Calu3 (cell line): ENCODE measurements around the gene ELF2. TPM values are rescaled to one million over a fixed set of nuclear protein-coding genes. Genes with fewer than 3 reads are reported as not detected.

Experiments
- BruUV-seq: library from RNA; stranded (reverse); fragments of 400-500 nt; replicated peaks from 2 replicates; lab custom pipeline; 2021; lab: Mats Ljungman, UMichigan
- CTCF ChIA-PET: fragments of 300-600 bp; sonication (Branson Sonifier 250); formaldehyde crosslinking; loops from one replicate; lab custom pipeline; 2022; ENCODE audit warnings: antibody characterized with exemption; lab: Charles Lee
- DNase-seq: peaks from one replicate; pipeline ENCODE4 v3.0.0; 2022
- H3K27ac Mint-ChIP-seq: one replicate; pipeline ENCODE4 v1.8.0; 2022; ENCODE audit warnings: mixed read lengths; ENCODE audit not compliant: unreplicated experiment
- H3K27me3 Mint-ChIP-seq: one replicate; pipeline ENCODE4 v1.8.0; 2022; ENCODE audit warnings: mixed read lengths; ENCODE audit not compliant: unreplicated experiment
- H3K36me3 Mint-ChIP-seq: one replicate; pipeline ENCODE4 v1.8.0; 2022; ENCODE audit warnings: mild to moderate bottlenecking, moderate library complexity, mixed read lengths; ENCODE audit not compliant: insufficient read depth, unreplicated experiment
- H3K4me1 Mint-ChIP-seq: one replicate; pipeline ENCODE4 v1.8.0; 2022; ENCODE audit warnings: mild to moderate bottlenecking, low read depth, mixed read lengths; ENCODE audit not compliant: unreplicated experiment
- H3K4me3 Mint-ChIP-seq: one replicate; pipeline ENCODE4 v1.8.0; 2022; ENCODE audit warnings: mild to moderate bottlenecking, low read depth, moderate library complexity, mixed read lengths; ENCODE audit not compliant: unreplicated experiment
- H3K9me3 Mint-ChIP-seq: one replicate; pipeline ENCODE4 v1.8.0; 2022; ENCODE audit warnings: low read depth, mixed read lengths; ENCODE audit not compliant: unreplicated experiment
- CTCF ChIP-seq: fragments of 200-600 bp; IDR thresholded peaks from one replicate; pipeline ENCODE4 v1.8.0; 2022; ENCODE audit warnings: antibody characterized with exemption; ENCODE audit not compliant: unreplicated experiment
- intact Hi-C: fragments of 100-400 bp; cut with micrococcal nuclease; formaldehyde crosslinking; loops from one replicate; pipeline ENCODE4 v1.10.0; 2022; ENCODE audit not compliant: unreplicated experiment
- total RNA-seq: library from RNA; stranded (reverse); gene quantifications from 2 replicates; pipeline ENCODE4 v1.2.3, GENCODE V29; 2022

Gene ELF2
- total RNA-seq, 1 experiment from 2014 or later = 27.8 TPM

- no TSS peak for BruUV-seq
- no peak overlapping the region for H3K4me3 Mint-ChIP-seq
- DNase-seq = no peak
- CTCF ChIA-PET = no interaction called here
- peaks cover 6% of the 10 kb centered on the region for H3K36me3 Mint-ChIP-seq
- H3K9me3 Mint-ChIP-seq = no peaks in the 10 kb centered on the region
- intact Hi-C loops = no loop called here
- no peaks in the 10 kb centered on the region for H3K4me1 Mint-ChIP-seq
- H3K27me3 Mint-ChIP-seq = no peaks in the 10 kb centered on the region
- no peak overlapping the region for H3K27ac Mint-ChIP-seq
- TF ChIP-seq CTCF = no peak
Measured at GRCh38 chr4:139210486-139210885, 33.5 kb upstream of the ELF2 start.

- CTCF ChIA-PET = no interaction called here
- Mint-ChIP-seq H3K27ac (no peak overlapping the region), H3K9me3 (no peaks in the 10 kb centered on the region), H3K4me1 (no peaks in the 10 kb centered on the region), H3K36me3 (peaks cover 6% of the 10 kb centered on the region), H3K27me3 (no peaks in the 10 kb centered on the region), H3K4me3 (no peak overlapping the region)
- intact Hi-C loops = no loop called here
- TF ChIP-seq CTCF = no peak
- DNase-seq = no peak
- no TSS peak for BruUV-seq
Measured at GRCh38 chr4:139209470-139210063, 32.5 kb upstream of the ELF2 start.

- BruUV-seq = no TSS peak
- H3K4me1 Mint-ChIP-seq = no peaks in the 10 kb centered on the region
Measured at GRCh38 chr4:139208404-139208945, 31.5 kb upstream of the ELF2 start.

GRCh38 chr4:139207873-139208403 is 30.9 kb upstream of the ELF2 start:
- CTCF ChIA-PET = no interaction called here
- no peak for TF ChIP-seq CTCF
- peaks cover 6% of the 10 kb centered on the region for H3K36me3 Mint-ChIP-seq
- H3K27ac Mint-ChIP-seq = no peak overlapping the region
- no peaks in the 10 kb centered on the region for H3K27me3 Mint-ChIP-seq
- intact Hi-C loops = no loop called here
- no peaks in the 10 kb centered on the region for H3K9me3 Mint-ChIP-seq
- DNase-seq = no peak
- BruUV-seq = no TSS peak
- H3K4me3 Mint-ChIP-seq = no peak overlapping the region
- no peaks in the 10 kb centered on the region for H3K4me1 Mint-ChIP-seq

More at GRCh38 chr4:139208404-139208945, 31.5 kb upstream of the ELF2 start:
- intact Hi-C loops = no loop called here
- DNase-seq = no peak
- no peak for TF ChIP-seq CTCF
- no peaks in the 10 kb centered on the region for H3K27me3 Mint-ChIP-seq
- H3K9me3 Mint-ChIP-seq = no peaks in the 10 kb centered on the region
- H3K36me3 Mint-ChIP-seq = peaks cover 6% of the 10 kb centered on the region
- H3K27ac Mint-ChIP-seq = no peak overlapping the region
- CTCF ChIA-PET = no interaction called here
- no peak overlapping the region for H3K4me3 Mint-ChIP-seq
